Upper lobe of right lung (tissue), 1 donor: ENCODE data around the gene MRPL42. TPM values are rescaled to one million over a fixed set of nuclear protein-coding genes. Genes with fewer than 3 reads are reported as not detected.
A peak's percentile ranks its signal among the peaks of the same experiment; 100 is the strongest.
"Not testable (repeated sequence)": the region's sequence is repeated elsewhere in the genome, so short reads cannot be mapped to it uniquely, and the experiment has no call there.

ENCODE experiments used
- ATAC-seq: fragments of 200-7000 bp; cut with Tn5 transposase; one replicate; pipeline ENCODE4 v1.9.1; 2020; ENCODE audit warnings: mild to moderate bottlenecking, moderate library complexity
- DNase-seq: peaks from one replicate; pipeline ENCODE4 v3.0.0-alpha.2; 2020
- H3K27ac ChIP-seq: fragments of 200-600 bp; one replicate; pipeline ENCODE4 v1.8.0; 2022
- H3K27me3 ChIP-seq: fragments of 200-600 bp; one replicate; pipeline ENCODE4 v1.8.0; 2022; ENCODE audit warnings: mild to moderate bottlenecking
- H3K36me3 ChIP-seq: fragments of 200-600 bp; one replicate; pipeline ENCODE4 v1.8.0; 2022
- H3K4me1 ChIP-seq: fragments of 200-600 bp; one replicate; pipeline ENCODE4 v1.8.0; 2022
- H3K4me3 ChIP-seq: fragments of 200-600 bp; one replicate; pipeline ENCODE4 v1.8.0; 2022; ENCODE audit warnings: mild to moderate bottlenecking
- H3K9me3 ChIP-seq: fragments of 200-600 bp; one replicate; pipeline ENCODE4 v1.8.0; 2022
- intact Hi-C: fragments of 100-400 bp; cut with DNase I; formaldehyde crosslinking; loops from one replicate; pipeline ENCODE4 v1.11.0; 2022
- total RNA-seq: library from RNA; stranded (reverse); fragmentation: NEBNext Ultra II Directional; extraction: Animal tissue kit (Norgen Biotek cat#: 25700); gene quantifications from one replicate; pipeline ENCODE4 v1.2.1, GENCODE V29; 2021
- TF ChIP-seq, protein P1 (sequence below): fragments of 200-600 bp; IDR thresholded peaks from one replicate; pipeline ENCODE4 v1.8.0; 2022; ENCODE audit warnings: antibody characterized with exemption
- donor health status: DM: no; HTN: yes; CAD: no; lungs with severe emphysema.

The MRPL42 gene
- total RNA-seq, 1 donor from 2014 or later = 49.4 TPM

DNA sequence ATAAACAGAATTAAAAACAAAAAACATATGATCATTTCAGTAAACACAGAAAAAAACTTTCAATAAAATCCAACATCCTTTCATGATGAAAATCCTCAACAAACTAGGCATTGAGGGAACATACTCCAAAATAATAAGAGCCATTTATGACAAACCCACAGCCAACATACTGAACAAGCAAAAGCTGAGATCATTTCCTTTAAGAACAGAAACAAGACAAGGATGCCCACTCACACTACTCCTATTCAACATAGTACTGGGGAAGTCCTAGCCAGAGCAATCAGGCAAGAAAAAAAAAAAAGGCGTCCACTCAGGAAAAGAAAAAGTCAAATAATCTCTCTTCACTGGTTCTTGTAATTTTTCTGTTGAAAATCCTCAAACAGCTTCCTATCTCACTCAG lies 30.1 kb downstream of the MRPL42 start:
- no peak for DNase-seq
- Histone ChIP-seq H3K9me3 (no peaks in the 10 kb centered on the region), H3K4me1 (no peaks in the 10 kb centered on the region), H3K27ac (no peak overlapping the region), H3K27me3 (no peaks in the 10 kb centered on the region), H3K36me3 (peaks cover 40% of the 10 kb centered on the region), H3K4me3 (no peak overlapping the region)
- TF ChIP-seq, protein P1, sequence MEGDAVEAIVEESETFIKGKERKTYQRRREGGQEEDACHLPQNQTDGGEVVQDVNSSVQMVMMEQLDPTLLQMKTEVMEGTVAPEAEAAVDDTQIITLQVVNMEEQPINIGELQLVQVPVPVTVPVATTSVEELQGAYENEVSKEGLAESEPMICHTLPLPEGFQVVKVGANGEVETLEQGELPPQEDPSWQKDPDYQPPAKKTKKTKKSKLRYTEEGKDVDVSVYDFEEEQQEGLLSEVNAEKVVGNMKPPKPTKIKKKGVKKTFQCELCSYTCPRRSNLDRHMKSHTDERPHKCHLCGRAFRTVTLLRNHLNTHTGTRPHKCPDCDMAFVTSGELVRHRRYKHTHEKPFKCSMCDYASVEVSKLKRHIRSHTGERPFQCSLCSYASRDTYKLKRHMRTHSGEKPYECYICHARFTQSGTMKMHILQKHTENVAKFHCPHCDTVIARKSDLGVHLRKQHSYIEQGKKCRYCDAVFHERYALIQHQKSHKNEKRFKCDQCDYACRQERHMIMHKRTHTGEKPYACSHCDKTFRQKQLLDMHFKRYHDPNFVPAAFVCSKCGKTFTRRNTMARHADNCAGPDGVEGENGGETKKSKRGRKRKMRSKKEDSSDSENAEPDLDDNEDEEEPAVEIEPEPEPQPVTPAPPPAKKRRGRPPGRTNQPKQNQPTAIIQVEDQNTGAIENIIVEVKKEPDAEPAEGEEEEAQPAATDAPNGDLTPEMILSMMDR = no peak
- intact Hi-C loops = no loop called here
- no peak for ATAC-seq

DNA sequence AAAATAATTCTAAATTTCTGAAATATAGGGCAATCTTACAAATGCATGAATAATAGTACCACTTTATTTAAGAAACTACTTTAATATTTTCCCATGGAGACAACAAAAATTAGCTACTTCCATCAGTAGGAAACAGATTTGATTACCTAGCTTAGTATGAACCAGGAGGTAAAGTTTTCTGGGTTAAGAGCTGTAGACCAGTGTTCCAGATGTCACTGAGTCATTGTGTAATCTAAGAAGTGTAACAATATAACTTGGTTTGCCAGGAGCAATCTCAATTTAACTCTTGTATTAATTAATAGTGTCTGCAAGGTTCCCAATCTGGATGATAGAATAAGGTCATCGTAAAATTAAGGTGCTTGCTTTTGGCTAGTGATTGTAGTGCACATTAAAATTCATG lies 31.5 kb downstream of the MRPL42 start:
- H3K9me3 ChIP-seq, DNase-seq, intact Hi-C loops, H3K4me3 ChIP-seq, H3K27ac ChIP-seq, H3K27me3 ChIP-seq, ATAC-seq, H3K4me1 ChIP-seq: not testable (repeated sequence)
- peaks cover 39% of the 10 kb centered on the region for H3K36me3 ChIP-seq

DNA sequence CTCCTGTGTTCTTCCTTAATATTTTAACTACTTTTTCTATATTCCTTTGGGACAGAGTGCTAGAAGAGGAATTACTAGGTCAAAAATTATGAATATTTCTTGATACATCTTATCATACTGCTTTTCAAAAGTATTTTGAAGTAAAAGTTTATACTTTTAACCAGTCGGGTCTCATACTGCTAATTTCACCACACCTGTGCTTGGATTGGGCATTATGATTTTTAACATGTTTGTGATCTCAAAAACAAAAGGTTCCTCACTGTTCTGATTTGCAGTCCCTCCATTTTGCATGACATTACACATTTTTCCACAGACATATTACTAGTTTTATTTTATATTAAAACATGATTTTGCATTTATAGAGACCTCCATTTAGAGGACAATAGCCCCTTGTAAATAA lies 32.9 kb downstream of the MRPL42 start:
- intact Hi-C loops = loop anchor here (5.0 kb wide), 1 partner anchor 602 kb away; no protein-coding TSS in a partner anchor
- H3K27me3 ChIP-seq = no peaks in the 10 kb centered on the region
- TF ChIP-seq, protein P1 = no peak

DNA sequence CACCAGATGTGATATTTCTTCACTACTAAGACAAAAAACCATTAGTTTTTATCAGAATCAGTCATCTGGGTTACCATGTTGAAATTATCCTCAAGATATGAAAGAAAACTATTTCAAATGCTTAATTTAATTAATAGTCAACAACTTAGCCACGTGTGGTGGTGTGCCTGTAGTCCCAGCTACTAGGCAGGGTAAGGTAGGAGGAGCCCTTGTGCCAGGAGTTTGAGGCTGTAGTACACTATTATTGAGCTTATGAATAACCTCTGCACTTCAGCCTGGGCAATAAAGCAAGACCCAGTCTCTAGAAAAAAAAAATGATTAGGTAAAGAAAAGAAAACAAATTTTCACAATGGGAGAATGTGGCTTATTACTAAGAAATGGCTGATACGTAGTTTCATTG lies 33.4 kb downstream of the MRPL42 start:
- H3K4me3 ChIP-seq = no peak overlapping the region
- TF ChIP-seq, protein P1 = no peak
- no peaks in the 10 kb centered on the region for H3K4me1 ChIP-seq
- H3K27me3 ChIP-seq = no peaks in the 10 kb centered on the region
- H3K9me3 ChIP-seq = no peaks in the 10 kb centered on the region
- no peak for ATAC-seq
- H3K36me3 ChIP-seq = peaks cover 36% of the 10 kb centered on the region
- intact Hi-C loops = loop anchor here (5.0 kb wide), 1 partner anchor 602 kb away; no protein-coding TSS in a partner anchor
- no peak for DNase-seq
- H3K27ac ChIP-seq = no peak overlapping the region

More for the DNA sequence above, 32.9 kb downstream of the MRPL42 start:
- DNase-seq (no peak), ATAC-seq (no peak)
- Histone ChIP-seq H3K27ac (no peak overlapping the region), H3K4me1 (no peaks in the 10 kb centered on the region), H3K9me3 (no peaks in the 10 kb centered on the region), H3K36me3 (peaks cover 41% of the 10 kb centered on the region), H3K4me3 (no peak overlapping the region)

DNA sequence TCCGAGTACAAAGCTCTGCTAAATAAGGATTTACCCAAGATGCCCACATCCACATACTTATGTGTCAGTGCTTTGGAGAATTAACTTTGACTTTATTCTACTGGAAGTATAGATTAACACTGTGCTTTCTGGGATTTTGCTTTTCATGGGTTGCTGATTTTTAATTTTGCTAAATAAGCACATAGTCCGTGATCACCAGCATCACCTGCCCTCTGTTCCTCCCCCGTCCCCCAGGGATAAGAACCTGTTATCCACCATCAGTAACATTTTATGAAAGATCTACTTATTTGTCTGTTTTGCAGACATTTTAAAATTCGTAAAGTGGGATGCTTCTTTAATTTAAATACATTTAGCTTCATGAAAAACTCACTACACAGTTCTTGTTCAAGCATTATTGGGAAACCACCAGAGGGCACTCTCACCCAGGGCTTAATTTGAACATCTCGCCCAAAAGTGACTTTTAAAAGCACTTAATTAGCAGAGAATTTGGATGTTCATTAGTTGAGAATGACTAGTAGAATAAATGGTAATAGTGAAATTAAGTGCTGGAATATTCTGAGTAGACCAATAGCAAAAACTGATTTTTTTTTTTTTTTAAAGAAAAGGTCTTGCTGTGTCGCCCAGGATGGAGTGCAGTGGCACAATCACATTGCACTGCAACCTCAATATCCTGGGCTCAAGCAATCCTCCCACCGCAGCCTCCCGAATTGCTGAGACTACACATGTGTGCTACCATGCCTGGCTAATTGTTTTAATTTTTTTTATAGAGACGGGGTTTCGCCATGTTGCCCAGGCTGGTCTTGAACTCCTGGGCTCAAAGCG lies 35.7 kb downstream of the MRPL42 start:
- no peaks in the 10 kb centered on the region for H3K4me1 ChIP-seq
- H3K36me3 ChIP-seq = peaks cover 29% of the 10 kb centered on the region
- ATAC-seq = peak; percentile 61
- no peaks in the 10 kb centered on the region for H3K9me3 ChIP-seq
- intact Hi-C loops = loop anchor here (5.0 kb wide), 1 partner anchor 599 kb away; no protein-coding TSS in a partner anchor
- TF ChIP-seq, protein P1 = peak; percentile 80
- DNase-seq = no peak
- H3K27ac ChIP-seq = no peak overlapping the region
- no peaks in the 10 kb centered on the region for H3K27me3 ChIP-seq
- no peak overlapping the region for H3K4me3 ChIP-seq

DNA sequence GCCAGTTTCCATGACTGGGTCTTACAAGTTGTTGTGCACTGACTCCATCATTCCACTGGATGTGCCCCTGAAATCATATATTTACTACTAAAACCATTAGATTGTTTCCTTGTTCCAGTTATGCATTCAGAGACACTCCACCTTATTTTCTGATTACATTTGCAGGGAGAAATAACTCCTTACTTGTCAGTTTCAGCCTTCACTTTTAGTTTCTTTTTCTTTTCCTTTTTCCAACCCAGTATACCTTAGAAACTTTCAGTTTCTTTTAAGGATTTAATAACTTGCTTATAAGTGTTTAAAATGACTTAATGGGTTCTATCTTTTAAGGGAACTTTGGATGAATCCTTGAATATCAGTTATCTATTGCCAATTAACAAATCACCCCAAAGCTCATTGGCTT lies 39.9 kb downstream of the MRPL42 start:
- intact Hi-C loops = no loop called here
- Histone ChIP-seq H3K27ac (no peak overlapping the region), H3K36me3 (peaks cover 9% of the 10 kb centered on the region), H3K9me3 (no peaks in the 10 kb centered on the region), H3K27me3 (no peaks in the 10 kb centered on the region), H3K4me1 (no peaks in the 10 kb centered on the region), H3K4me3 (no peak overlapping the region)
- ATAC-seq (no peak), DNase-seq (no peak)
- TF ChIP-seq, protein P1 = no peak
